ENCODE results near the gene FAM98A. TPM values are rescaled to one million over a fixed set of nuclear protein-coding genes. Genes with fewer than 3 reads are reported as not detected.

The FAM98A gene
- total RNA-seq, 1 donor from 2014 or later = 106 TPM

GRCh38 chr2:33644215-33644614, 45.1 kb upstream of the FAM98A start:
- no peaks in the 10 kb centered on the region for H3K27me3 Mint-ChIP-seq (ENCODE audit: low read depth, unreplicated experiment)
- no peak overlapping the region for H3K4me3 Mint-ChIP-seq (ENCODE audit: unreplicated experiment)
- no peak overlapping the region for H3K27ac Mint-ChIP-seq (ENCODE audit: unreplicated experiment)
- H3K4me2 ChIP-seq (ENCODE audit: low read length) = no peak overlapping the region
- H3K9me3 ChIP-seq (ENCODE audit: insufficient read depth, low read depth, low read length) = no peaks in the 10 kb centered on the region
- no peaks in the 10 kb centered on the region for H3K36me3 Mint-ChIP-seq (ENCODE audit: low read depth, unreplicated experiment)
- no peak for FAIRE-seq
- no peak for DNase-seq (ENCODE audit: low read depth)
- H3K27ac ChIP-seq (ENCODE audit: low read depth, low read length) = no peak overlapping the region
- peaks cover 5% of the 10 kb centered on the region for H3K4me1 Mint-ChIP-seq (ENCODE audit: low read depth, unreplicated experiment)
- H4K20me1 ChIP-seq (ENCODE audit: insufficient read depth, low read length) = no peaks in the 10 kb centered on the region
- TF ChIP-seq EZH2 (IDR thresholded peaks at IDR 0.05; ENCODE audit: insufficient read depth, low read length) (no peak), CTCF (IDR thresholded peaks at IDR 0.05; ENCODE audit: insufficient read depth, low read depth, low read length) (no peak)
- no peaks in the 10 kb centered on the region for H3K79me2 ChIP-seq (ENCODE audit: insufficient read depth, low read length)
- H3K27me3 ChIP-seq (ENCODE audit: insufficient read depth, low read length) = no peaks in the 10 kb centered on the region
- peaks cover 2% of the 10 kb centered on the region for H3K9me3 Mint-ChIP-seq (ENCODE audit: unreplicated experiment)
- H3K36me3 ChIP-seq (ENCODE audit: insufficient read depth, low read length) = no peaks in the 10 kb centered on the region
- no peak overlapping the region for H3K9ac ChIP-seq (ENCODE audit: low read length)
- H3K4me3 ChIP-seq (ENCODE audit: insufficient read depth, low read depth, low read length) = no peak overlapping the region
- no peaks in the 10 kb centered on the region for H3K4me1 ChIP-seq (ENCODE audit: insufficient read depth, low read length)
- no peak overlapping the region for H2AFZ ChIP-seq (ENCODE audit: low read depth, low read length)

GRCh38 chr2:33636001-33636400, 36.9 kb upstream of the FAM98A start:
- Histone ChIP-seq H3K4me3 (ENCODE audit: insufficient read depth, low read depth, low read length) (no peak overlapping the region), H3K36me3 (ENCODE audit: insufficient read depth, low read length) (no peaks in the 10 kb centered on the region), H3K79me2 (ENCODE audit: insufficient read depth, low read length) (no peaks in the 10 kb centered on the region), H3K9ac (ENCODE audit: low read length) (no peak overlapping the region), H3K4me2 (ENCODE audit: low read length) (no peak overlapping the region), H3K4me1 (ENCODE audit: insufficient read depth, low read length) (no peaks in the 10 kb centered on the region), H4K20me1 (ENCODE audit: insufficient read depth, low read length) (no peaks in the 10 kb centered on the region), H2AFZ (ENCODE audit: low read depth, low read length) (no peak overlapping the region), H3K27ac (ENCODE audit: low read depth, low read length) (no peak overlapping the region), H3K27me3 (ENCODE audit: insufficient read depth, low read length) (no peaks in the 10 kb centered on the region), H3K9me3 (ENCODE audit: insufficient read depth, low read depth, low read length) (no peaks in the 10 kb centered on the region)
- no peaks in the 10 kb centered on the region for H3K27me3 Mint-ChIP-seq (ENCODE audit: low read depth, unreplicated experiment)
- no peak for DNase-seq (ENCODE audit: low read depth)
- TF ChIP-seq EZH2 (IDR thresholded peaks at IDR 0.05; ENCODE audit: insufficient read depth, low read length) = no peak
- no peak for TF ChIP-seq CTCF (IDR thresholded peaks at IDR 0.05; ENCODE audit: insufficient read depth, low read depth, low read length)
- no peak overlapping the region for H3K27ac Mint-ChIP-seq (ENCODE audit: unreplicated experiment)
- H3K9me3 Mint-ChIP-seq (ENCODE audit: unreplicated experiment) = no peaks in the 10 kb centered on the region
- FAIRE-seq = no peak
- no peak overlapping the region for H3K4me3 Mint-ChIP-seq (ENCODE audit: unreplicated experiment)
- H3K36me3 Mint-ChIP-seq (ENCODE audit: low read depth, unreplicated experiment) = no peaks in the 10 kb centered on the region
- H3K4me1 Mint-ChIP-seq (ENCODE audit: low read depth, unreplicated experiment) = peaks cover 2% of the 10 kb centered on the region

- Mint-ChIP-seq H3K36me3 (ENCODE audit: low read depth, unreplicated experiment) (no peaks in the 10 kb centered on the region), H3K27me3 (ENCODE audit: low read depth, unreplicated experiment) (no peaks in the 10 kb centered on the region), H3K4me3 (ENCODE audit: unreplicated experiment) (no peak overlapping the region), H3K9me3 (ENCODE audit: unreplicated experiment) (no peaks in the 10 kb centered on the region), H3K27ac (ENCODE audit: unreplicated experiment) (no peak overlapping the region), H3K4me1 (ENCODE audit: low read depth, unreplicated experiment) (peaks cover 2% of the 10 kb centered on the region)
- no peak for TF ChIP-seq EZH2 (IDR thresholded peaks at IDR 0.05; ENCODE audit: insufficient read depth, low read length)
- TF ChIP-seq CTCF (IDR thresholded peaks at IDR 0.05; ENCODE audit: insufficient read depth, low read depth, low read length) = no peak
- no peak overlapping the region for H2AFZ ChIP-seq (ENCODE audit: low read depth, low read length)
- H3K27ac ChIP-seq (ENCODE audit: low read depth, low read length) = no peak overlapping the region
- H3K36me3 ChIP-seq (ENCODE audit: insufficient read depth, low read length) = no peaks in the 10 kb centered on the region
- no peak overlapping the region for H3K4me3 ChIP-seq (ENCODE audit: insufficient read depth, low read depth, low read length)
- H3K9ac ChIP-seq (ENCODE audit: low read length) = no peak overlapping the region
- no peaks in the 10 kb centered on the region for H3K9me3 ChIP-seq (ENCODE audit: insufficient read depth, low read depth, low read length)
- DNase-seq (ENCODE audit: low read depth) = no peak
- H3K27me3 ChIP-seq (ENCODE audit: insufficient read depth, low read length) = no peaks in the 10 kb centered on the region
- H3K4me2 ChIP-seq (ENCODE audit: low read length) = no peak overlapping the region
- no peaks in the 10 kb centered on the region for H3K79me2 ChIP-seq (ENCODE audit: insufficient read depth, low read length)
- no peak for FAIRE-seq
- no peaks in the 10 kb centered on the region for H4K20me1 ChIP-seq (ENCODE audit: insufficient read depth, low read length)
- H3K4me1 ChIP-seq (ENCODE audit: insufficient read depth, low read length) = no peaks in the 10 kb centered on the region
These were observed 35.3 kb upstream of the FAM98A start for GRCh38 chr2:33634261-33634910.
